CD4-positive, alpha-beta T cell treated with Interferon alpha-2 for 1 hour (primary cell): ENCODE results near the gene FAP.

Source experiments
- DNase-seq, 2 donors: peaks; one replicate each; pipeline ENCODE4 v3.0.0-alpha.2; 2020 to 2022

Gene FAP

GRCh38 chr2:162242586-162243280 lies 512 bp downstream of the FAP start:
- DNase-seq, result no peak

GRCh38 chr2:162241571-162241970 lies 1.7 kb downstream of the FAP start:
- DNase-seq, result no peak

- no peak for DNase-seq
Measured at GRCh38 chr2:162234620-162235462, 8.4 kb downstream of the FAP start.

GRCh38 chr2:162233197-162233596 lies 10.0 kb downstream of the FAP start:
- no peak for DNase-seq

- no peak for DNase-seq
Measured at GRCh38 chr2:162232671-162233070, 10.6 kb downstream of the FAP start.

GRCh38 chr2:162232027-162232426 lies 11.2 kb downstream of the FAP start:
- no peak for DNase-seq

- no peak for DNase-seq
Measured at GRCh38 chr2:162230761-162231160, 12.5 kb downstream of the FAP start.

- no peak for DNase-seq
Measured at GRCh38 chr2:162226836-162227235, 16.4 kb downstream of the FAP start.

GRCh38 chr2:162221064-162221463 lies 22.2 kb downstream of the FAP start:
- peak; percentile 50 to 56 for DNase-seq

- DNase-seq, result no peak
Measured at GRCh38 chr2:162220368-162220767, 22.9 kb downstream of the FAP start.

- DNase-seq, result no peak
Measured at GRCh38 chr2:162219426-162219825, 23.8 kb downstream of the FAP start.

GRCh38 chr2:162217598-162217997 lies 25.6 kb downstream of the FAP start:
- no peak for DNase-seq

- DNase-seq, result no peak
Measured at GRCh38 chr2:162215162-162215561, 28.1 kb downstream of the FAP start.

- no peak for DNase-seq
Measured at GRCh38 chr2:162212366-162212765, 30.9 kb downstream of the FAP start.

- DNase-seq, result no peak
Measured at GRCh38 chr2:162211732-162212131, 31.5 kb downstream of the FAP start.

- DNase-seq, result no peak
Measured at GRCh38 chr2:162210385-162210784, 32.9 kb downstream of the FAP start.

GRCh38 chr2:162202203-162202602 lies 41.0 kb downstream of the FAP start:
- no peak for DNase-seq

- no peak for DNase-seq
Measured at GRCh38 chr2:162200636-162201035, 42.6 kb downstream of the FAP start.

- no peak for DNase-seq
Measured at GRCh38 chr2:162199913-162200312, 43.3 kb downstream of the FAP start.

GRCh38 chr2:162198239-162198638 lies 45.0 kb downstream of the FAP start:
- no peak for DNase-seq

GRCh38 chr2:162197069-162197825 lies 46.0 kb downstream of the FAP start:
- no peak for DNase-seq

- DNase-seq, result no peak
Measured at GRCh38 chr2:162196638-162197037, 46.6 kb downstream of the FAP start.

- DNase-seq, result no peak
Measured at GRCh38 chr2:162188451-162188850, 54.8 kb downstream of the FAP start.
